HG02970 (cell line): Measurements from ENCODE around the gene WDR81.
"Not testable (repeated sequence)": the region's sequence is repeated elsewhere in the genome, so short reads cannot be mapped to it uniquely, and the experiment has no call there.

Experiments
- ATAC-seq: cut with Tn5 transposase; IDR thresholded peaks from one replicate; pipeline ENCODE4 v1.9.1; 2021; ENCODE audit warnings: mild to moderate bottlenecking, moderate library complexity, moderate number of reproducible peaks; ENCODE audit not compliant: unreplicated experiment, low FRiP score

The WDR81 gene

GRCh38 chr17:1729966-1730325, 5.4 kb downstream of the WDR81 start:
- ATAC-seq, result no peak

GRCh38 chr17:1730326-1731193, 6.1 kb downstream of the WDR81 start:
- ATAC-seq, result no peak

- ATAC-seq, result no peak
Measured at GRCh38 chr17:1731194-1731506, 6.6 kb downstream of the WDR81 start.

- no peak for ATAC-seq
Measured at GRCh38 chr17:1732241-1732832, 7.8 kb downstream of the WDR81 start.

- ATAC-seq, result no peak
Measured at GRCh38 chr17:1732833-1733321, 8.4 kb downstream of the WDR81 start.

GRCh38 chr17:1733759-1734158, 9.3 kb downstream of the WDR81 start:
- ATAC-seq, result no peak

GRCh38 chr17:1735418-1735817, 10.9 kb downstream of the WDR81 start:
- ATAC-seq, result no peak

GRCh38 chr17:1735834-1736347, 11.4 kb downstream of the WDR81 start:
- ATAC-seq, result no peak

- no peak for ATAC-seq
Measured at GRCh38 chr17:1736348-1737281, 12.1 kb downstream of the WDR81 start.

- no peak for ATAC-seq
Measured at GRCh38 chr17:1737531-1738291, 13.2 kb downstream of the WDR81 start.

- ATAC-seq, result not testable (repeated sequence)
Measured at GRCh38 chr17:1741899-1742298, 17.4 kb downstream of the WDR81 start.

GRCh38 chr17:1742371-1743087, 18.0 kb downstream of the WDR81 start, which contains the start of gene SERPINF2:
SERPINF2 (plus strand) TSS chr17:1742871; CDS start chr17:1744996, 2,125 bp downstream.
- ATAC-seq, result no peak

GRCh38 chr17:1743088-1743439, 18.6 kb downstream of the WDR81 start:
- no peak for ATAC-seq

- ATAC-seq, result no peak
Measured at GRCh38 chr17:1744551-1745512, 20.3 kb downstream of the WDR81 start.

- no peak for ATAC-seq
Measured at GRCh38 chr17:1745513-1746020, 21.1 kb downstream of the WDR81 start.

GRCh38 chr17:1746975-1747543, 22.6 kb downstream of the WDR81 start:
- no peak for ATAC-seq

GRCh38 chr17:1750628-1751027, 26.1 kb downstream of the WDR81 start:
- ATAC-seq, result no peak
